ENCODE results near the gene ISG20.

GRCh38 chr15:88655103-88655553, 16.3 kb downstream of the ISG20 start:
- no peak for TF ChIP-seq GABPA (IDR thresholded peaks at IDR 0.05; ENCODE audit: borderline replicate concordance, insufficient read depth, low read length)
- no peak for TF ChIP-seq POLR2A (IDR thresholded peaks at IDR 0.05; ENCODE audit: control extremely low read depth in 1 of 2, low read depth in 2 of 2, low read length in 2 of 2)
- no peak for TF ChIP-seq RXRA (IDR thresholded peaks at IDR 0.05; ENCODE audit: insufficient read depth, low read depth, low read length)
- TF ChIP-seq EP300 (IDR thresholded peaks at IDR 0.05; ENCODE audit: borderline replicate concordance in 1 of 2, low read depth in 2 of 2, low read length in 2 of 2) = no peak
- no peak for TF ChIP-seq SUZ12 (IDR thresholded peaks at IDR 0.05; ENCODE audit: low read length)
- TF ChIP-seq SIN3A (conservative IDR thresholded peaks at IDR 0.05 in 1 of 2, IDR thresholded peaks at IDR 0.05 in 1 of 2; ENCODE audit: low read depth in 1 of 2, low read length in 2 of 2) = no peak
- no peak for TF ChIP-seq GTF2F1 (IDR thresholded peaks at IDR 0.05; ENCODE audit: borderline replicate concordance, low read depth, low read length)
- TF ChIP-seq CTCF (IDR thresholded peaks at IDR 0.05; ENCODE audit: control extremely low read depth in 1 of 3, insufficient read depth in 1 of 3, low read depth in 1 of 3, low read length in 3 of 3) = no peak
